WI38 (cell line): ENCODE data around the gene ZC3H4.

Experiments used
- H3K4me3 ChIP-seq: 2 replicates; pipeline ENCODE4 v1.5.1; 2011; ENCODE audit warnings: low read depth, mild to moderate bottlenecking, control low read depth, low read length
- TF ChIP-seq, protein P1 (sequence below): IDR thresholded peaks from 2 replicates; pipeline ENCODE4 v1.5.1; 2012; ENCODE audit warnings: low read depth, mild to moderate bottlenecking, control low read depth, low read length

ZC3H4 gene

DNA sequence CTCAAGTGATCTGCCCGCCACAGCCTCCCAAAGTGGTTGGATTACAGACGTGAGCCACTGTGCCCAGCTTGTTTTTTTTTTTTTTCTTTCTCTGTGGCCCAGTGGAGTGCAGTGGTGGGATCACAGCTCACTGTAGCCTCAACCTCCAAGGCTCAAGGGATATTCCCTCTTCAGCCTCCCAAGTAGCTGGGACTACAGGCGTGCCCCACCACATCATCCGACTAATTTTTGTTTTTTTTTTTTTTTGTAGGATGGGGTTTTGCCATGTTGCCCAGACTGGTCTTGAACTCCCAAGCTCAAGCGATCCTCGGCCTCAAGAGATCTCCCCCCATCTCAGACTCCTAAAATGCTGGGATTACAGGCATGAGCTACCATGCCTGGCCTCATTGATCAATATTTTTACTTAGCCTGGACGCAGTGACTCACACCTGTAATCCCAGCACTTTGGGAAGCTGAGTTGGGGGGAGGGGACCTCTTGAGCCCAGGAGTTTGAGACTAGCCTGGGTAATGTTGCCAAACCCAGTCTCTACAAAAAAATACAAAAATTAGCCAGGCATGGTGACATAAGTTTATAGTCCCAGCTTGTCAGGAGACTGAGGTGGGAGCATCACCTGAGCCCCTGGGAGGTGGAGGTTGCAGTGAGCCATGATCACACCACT lies 18.7 kb upstream of the ZC3H4 start:
- TF ChIP-seq, protein P1, sequence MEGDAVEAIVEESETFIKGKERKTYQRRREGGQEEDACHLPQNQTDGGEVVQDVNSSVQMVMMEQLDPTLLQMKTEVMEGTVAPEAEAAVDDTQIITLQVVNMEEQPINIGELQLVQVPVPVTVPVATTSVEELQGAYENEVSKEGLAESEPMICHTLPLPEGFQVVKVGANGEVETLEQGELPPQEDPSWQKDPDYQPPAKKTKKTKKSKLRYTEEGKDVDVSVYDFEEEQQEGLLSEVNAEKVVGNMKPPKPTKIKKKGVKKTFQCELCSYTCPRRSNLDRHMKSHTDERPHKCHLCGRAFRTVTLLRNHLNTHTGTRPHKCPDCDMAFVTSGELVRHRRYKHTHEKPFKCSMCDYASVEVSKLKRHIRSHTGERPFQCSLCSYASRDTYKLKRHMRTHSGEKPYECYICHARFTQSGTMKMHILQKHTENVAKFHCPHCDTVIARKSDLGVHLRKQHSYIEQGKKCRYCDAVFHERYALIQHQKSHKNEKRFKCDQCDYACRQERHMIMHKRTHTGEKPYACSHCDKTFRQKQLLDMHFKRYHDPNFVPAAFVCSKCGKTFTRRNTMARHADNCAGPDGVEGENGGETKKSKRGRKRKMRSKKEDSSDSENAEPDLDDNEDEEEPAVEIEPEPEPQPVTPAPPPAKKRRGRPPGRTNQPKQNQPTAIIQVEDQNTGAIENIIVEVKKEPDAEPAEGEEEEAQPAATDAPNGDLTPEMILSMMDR = no peak
- peak overlapping the region; percentile 97 for H3K4me3 ChIP-seq

DNA sequence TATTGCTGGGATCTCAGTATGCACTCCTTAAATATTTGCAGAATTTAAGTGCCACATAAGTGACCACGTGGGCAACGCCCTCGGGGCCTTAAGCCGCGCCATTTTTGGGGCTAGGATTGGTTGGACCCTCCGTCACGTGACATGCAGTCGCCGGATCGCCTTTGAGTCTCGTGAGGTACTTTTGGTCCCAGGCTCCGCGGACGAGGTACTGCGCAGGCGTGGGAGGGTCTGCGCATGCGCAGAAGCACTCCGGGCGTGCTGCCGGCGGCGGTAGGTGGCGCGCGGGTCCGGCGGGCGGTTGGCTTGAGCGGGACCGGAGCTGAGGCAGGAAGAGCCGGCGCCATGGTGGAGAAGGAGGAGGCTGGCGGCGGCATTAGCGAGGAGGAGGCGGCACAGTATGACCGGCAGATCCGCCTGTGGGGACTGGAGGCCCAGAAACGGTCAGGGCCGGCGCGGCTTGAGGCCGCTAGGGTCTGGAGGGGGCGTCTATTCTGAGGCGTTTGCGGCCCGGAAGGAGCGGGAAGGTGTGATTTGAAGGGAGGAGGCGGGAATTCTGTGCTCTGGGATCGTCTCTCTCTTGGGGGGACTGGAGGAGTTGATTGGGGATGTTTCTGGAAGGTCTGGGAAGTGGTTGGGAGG lies 17.1 kb upstream of the ZC3H4 start, which contains the start of gene SAE1:
Gene SAE1, plus strand, starts transcription at position 247 of the 639 bp plus-strand sequence. Its CDS starts 96 bp downstream, at position 343.
- peak within 1 kb of the TSS; percentile 97 for H3K4me3 ChIP-seq
- TF ChIP-seq, protein P1 = no peak; the same call in 1 of the 2 replicates

DNA sequence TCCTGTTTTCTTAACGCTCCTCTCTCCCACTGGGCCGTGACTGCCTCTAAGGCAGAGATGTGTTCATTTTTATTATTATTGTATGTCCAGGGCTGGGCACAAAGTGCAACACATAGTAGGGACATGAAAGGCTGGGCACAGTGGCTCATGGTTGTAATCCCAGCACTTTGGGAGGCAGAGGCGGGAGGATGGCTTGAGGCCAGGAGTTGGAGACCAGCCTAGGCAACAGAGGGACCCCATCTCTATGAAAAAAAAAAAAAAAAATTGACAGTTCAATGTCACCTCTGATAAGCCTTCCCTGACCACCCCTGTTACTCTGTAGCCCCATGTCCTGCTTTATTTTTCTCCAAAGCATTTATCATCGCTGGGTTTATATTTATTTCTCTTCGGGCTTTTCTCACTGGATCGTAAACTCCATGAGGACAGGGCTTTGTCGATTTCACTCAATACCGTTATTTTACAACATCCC lies 16.6 kb upstream of the ZC3H4 start:
- TF ChIP-seq, protein P1 = no peak
- no peak overlapping the region for H3K4me3 ChIP-seq

DNA sequence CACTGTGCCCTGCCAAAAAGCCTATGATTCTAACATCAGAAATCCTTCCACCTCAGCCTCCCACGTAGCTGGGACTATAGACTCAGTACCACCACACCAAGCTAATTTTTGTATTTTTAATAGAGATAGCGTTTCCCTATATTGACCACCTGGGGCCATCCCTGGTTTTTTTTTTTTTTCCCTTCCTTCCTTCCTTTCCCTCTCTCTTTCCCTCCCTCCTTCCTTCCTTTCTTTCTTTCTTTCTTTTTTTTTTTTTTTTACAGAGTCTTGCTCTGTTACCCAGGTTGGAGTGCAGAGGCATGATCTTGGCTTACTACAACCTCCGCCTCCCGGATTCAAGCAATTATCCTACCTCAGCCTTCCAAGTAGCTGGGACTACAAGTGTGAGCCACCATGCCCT lies 16.0 kb upstream of the ZC3H4 start:
- TF ChIP-seq, protein P1 = no peak
- no peak overlapping the region for H3K4me3 ChIP-seq

DNA sequence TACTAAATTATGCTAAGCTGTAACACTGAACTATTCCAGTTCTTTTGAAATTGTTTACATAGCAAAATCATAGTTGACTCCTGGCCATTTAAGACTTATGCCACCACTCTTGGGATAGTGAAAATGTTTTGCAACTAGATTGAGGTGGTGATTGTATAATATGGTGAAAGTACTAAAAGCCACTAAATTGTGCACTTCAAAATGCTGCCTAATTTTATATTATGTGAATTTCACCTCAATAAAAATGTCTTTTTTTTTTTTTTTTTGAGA lies 12.0 kb upstream of the ZC3H4 start:
- TF ChIP-seq, protein P1 = no peak
- H3K4me3 ChIP-seq = no peak overlapping the region

DNA sequence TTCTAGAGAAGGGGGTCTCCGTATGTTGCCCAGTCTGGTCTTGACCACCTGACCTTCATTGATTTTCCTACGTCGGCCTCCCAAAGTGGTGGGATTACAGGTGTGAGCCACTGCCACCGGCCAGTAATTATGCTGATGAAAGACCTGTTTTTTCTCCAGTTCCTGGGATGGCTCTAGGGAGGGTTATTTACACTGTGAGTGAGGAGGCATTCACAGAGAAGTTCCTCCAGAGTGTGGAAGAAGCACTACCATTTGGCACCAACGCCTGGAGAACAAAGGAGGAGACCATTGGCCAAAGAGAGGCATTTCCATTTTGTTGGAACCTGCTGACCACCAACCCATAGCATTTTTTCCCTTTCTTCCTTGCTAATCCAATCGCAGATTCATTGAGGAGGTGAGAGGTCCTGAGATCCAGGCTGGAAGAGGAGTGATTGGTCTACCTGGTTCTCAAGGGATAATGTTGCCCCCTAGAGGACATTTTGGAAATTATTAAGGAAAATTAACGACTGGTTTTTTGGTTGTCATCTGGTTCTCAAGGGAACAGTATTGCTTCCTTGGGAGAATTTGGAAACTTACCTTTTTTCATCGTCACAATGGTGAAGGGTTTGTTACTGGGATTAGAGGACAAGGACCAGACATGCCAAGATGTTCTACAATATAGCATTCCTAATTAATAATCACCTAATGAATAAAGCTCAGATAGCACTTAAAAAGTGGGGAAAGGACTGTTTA lies 11.5 kb upstream of the ZC3H4 start:
- no peak overlapping the region for H3K4me3 ChIP-seq
- TF ChIP-seq, protein P1 = peak; percentile 52

DNA sequence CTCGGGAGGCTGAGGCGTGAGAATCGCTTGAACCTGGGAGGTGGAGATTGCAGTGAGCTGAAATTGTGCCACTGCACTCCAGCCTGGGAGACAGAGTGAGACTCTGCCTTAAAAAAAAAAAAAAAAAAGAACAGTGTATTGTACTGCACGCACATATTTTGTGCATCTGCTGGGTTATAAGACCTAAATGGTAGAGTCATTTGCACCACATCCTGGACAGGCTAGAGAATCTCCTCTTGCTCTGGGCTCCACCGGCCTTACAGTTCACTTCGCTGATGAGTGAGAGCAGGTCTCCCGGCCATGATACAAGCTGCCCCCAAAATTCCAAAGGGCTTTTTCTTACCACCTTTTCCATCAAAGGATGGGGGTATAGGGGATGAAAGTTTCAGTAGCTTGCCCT lies 9.8 kb upstream of the ZC3H4 start:
- H3K4me3 ChIP-seq = no peak overlapping the region
- TF ChIP-seq, protein P1 = no peak
